GM03348 (cell line): ENCODE data around the gene KRT37.
"Not testable (repeated sequence)": the region's sequence is repeated elsewhere in the genome, so short reads cannot be mapped to it uniquely, and the experiment has no call there.

Source experiments
- DNase-seq: peaks from one replicate; pipeline ENCODE4 v3.0.0; 2012; ENCODE audit warnings: low spot score

KRT37 gene

DNA sequence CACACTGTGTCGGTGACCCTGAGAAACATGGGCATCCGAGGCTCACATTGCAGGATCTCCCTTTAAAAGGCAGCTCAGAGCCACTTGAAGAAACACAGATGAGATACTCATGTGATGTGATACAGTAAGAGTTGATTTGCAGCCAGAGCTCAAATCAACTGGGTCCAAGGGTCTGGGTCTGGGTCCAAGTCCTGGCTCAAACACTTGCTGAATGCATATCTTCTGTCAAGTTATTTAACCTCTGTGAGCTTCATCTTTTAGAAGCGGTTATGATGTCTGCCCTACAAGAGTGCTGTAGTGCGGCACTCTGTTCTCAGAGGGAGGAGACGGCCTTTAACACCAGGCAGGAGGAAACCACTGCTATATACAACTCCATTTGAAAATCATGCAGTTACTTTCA, 10.0 kb upstream of the KRT37 start:
- no peak for DNase-seq

GRCh38 chr17:41434005-41434404, 9.6 kb upstream of the KRT37 start:
- no peak for DNase-seq

DNA sequence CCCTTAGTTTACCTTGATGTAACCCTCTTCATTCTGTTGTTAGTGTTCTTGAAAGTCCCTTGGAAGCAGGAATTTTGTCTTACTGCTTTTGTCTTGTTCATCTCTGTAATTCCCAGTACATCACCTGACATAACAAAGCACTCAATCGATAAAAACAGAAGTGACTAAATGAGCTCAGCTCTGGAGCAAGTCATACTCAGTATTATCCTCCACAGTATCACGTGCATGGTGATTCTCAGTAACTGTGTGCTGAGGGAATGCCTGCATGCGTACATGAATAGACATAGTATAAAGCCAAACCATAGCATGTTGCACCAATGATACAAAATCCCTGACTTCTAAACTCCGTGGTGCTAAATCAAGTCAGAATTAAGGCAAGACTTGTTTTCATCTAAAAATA, 9.2 kb upstream of the KRT37 start:
- no peak for DNase-seq

DNA sequence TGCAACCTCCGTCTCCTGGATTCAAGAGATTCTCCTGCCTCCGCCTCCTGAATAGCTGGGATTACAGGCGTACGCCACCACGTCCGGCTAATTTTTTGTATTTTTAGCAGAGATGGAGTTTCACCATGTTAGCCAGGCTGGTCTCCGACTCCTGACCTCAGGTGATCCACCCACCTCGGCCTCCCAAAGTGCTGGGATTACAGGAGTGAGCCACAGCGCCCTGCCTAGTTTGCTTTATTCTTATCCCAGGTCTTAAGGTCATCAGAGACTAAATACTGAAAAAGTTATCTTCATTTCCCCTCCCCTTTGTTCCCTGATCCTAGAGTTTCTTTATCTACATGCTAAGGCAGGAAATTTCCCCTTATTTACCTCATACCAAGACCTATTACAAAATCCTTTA, 6.0 kb upstream of the KRT37 start:
- DNase-seq: not testable (repeated sequence)

- no peak for DNase-seq
Measured at GRCh38 chr17:41429667-41430066, 5.3 kb upstream of the KRT37 start.

GRCh38 chr17:41428591-41429291, 4.4 kb upstream of the KRT37 start:
- no peak for DNase-seq

DNA sequence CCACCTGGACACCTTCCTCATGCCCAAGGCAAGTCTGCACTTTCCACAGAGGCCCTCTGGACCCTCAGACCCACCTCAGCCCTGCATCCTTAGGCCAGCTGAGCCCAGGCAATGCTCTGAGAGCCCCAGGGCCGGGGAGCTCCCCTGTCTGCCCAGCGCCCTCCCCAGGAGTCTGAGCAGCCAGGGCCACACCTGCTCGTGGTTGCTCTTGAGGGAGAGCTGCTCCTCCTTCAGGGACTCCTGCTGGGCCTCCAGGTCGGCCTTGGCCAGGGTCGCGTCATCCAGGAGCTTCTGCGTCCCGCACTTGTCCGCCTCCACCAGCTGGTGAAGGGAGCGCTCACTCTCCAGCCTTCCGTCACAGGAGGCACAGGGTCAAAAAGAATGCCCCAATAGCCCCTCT, 1.8 kb downstream of the KRT37 start:
- DNase-seq: not testable (repeated sequence)

DNA sequence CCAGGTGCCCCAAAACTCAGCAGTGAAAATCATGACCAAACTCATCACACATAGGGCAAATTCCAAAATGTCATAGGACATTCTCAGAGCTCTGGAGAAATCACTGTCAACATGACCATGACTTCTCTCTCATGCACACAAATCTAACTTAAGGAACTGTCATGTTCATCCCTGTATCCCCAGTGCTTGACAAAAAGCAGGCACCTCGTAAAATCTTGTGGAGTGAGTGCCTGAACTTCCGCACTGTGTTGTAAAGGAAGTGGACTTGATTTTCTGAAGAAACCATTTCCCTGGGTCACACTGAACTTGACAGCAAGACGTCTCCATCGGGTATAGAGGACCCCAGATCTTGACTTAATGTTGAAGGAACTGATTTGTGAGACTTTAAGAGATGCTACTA, 2.8 kb downstream of the KRT37 start:
- DNase-seq: no peak

DNA sequence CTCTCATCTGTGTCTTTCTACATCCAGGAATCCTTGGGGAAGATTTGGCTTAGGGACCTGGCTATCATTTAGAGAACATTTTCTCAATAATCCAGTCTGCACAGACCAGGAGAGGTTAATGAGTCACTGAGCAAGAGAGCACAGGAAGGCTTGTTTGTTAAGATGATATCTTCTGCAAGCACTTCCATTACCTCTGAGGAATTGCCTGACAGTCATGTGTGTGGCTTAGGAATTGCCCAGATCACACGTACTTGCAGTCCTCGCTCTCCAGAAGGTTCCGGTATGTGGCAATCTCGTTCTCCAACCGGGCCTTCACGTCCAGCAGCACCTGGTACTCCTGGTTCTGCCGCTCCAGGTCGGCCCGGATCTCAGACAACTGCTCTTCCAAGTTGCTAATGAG, 3.3 kb downstream of the KRT37 start:
- DNase-seq: peak; percentile 43

- DNase-seq: peak; percentile 59
Measured at GRCh38 chr17:41420134-41420533, 4.3 kb downstream of the KRT37 start.

DNA sequence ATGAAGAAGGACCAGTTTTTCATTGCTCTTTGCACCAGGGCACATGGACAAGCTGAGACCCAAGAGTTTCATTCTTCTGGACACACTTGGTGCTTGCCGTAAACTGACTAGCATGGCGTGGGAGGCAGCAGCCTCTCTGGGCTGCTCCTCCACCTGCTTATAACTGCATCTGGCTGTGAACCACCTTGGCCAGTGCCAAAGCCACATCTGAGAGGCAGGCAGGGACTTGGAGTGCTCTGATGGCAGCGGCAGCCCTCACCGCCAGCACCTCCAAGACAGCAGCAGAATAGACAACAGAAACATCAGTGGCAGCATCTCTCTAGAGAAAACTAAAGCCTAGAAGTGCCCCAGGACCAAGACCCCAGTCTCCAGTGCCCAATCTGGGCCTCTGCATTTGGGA, 4.7 kb downstream of the KRT37 start:
- DNase-seq: no peak

DNA sequence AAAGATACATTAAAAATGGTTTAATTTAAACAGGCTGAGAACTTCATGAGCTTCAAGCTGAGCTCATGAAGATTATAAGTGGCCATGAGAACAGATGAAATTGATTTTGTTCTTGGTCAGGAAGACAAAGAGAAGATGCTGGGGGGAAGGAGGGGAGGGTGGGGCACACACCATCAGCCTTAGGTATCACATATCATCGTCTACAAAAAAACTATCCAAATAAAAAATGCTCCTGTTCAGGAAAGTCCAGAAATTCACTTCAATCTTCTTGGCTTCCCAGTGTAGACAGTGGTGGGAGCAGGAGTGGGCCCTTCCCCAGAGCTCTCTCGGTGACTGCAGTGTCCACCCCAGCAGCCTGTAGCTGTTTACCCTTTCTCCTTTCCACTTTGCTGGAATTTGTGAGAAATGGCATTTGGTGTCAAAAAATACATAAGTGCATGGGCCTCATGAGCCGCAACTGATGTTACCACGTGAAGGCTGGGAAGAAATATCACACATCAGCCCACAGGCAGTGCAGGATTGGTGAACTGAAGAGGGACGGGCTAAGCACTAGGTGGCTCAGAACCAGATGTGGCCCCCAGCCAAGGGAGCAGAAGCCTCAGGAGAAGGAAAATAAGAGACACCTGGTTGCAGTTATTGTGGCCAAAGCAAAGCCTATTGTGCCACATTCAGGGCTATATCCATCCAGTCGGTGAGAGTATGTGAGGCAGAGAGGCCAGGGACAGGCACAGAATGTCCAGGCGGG, 6.1 kb downstream of the KRT37 start:
- DNase-seq: no peak

GRCh38 chr17:41417576-41418015, 6.8 kb downstream of the KRT37 start:
- DNase-seq: no peak

DNA sequence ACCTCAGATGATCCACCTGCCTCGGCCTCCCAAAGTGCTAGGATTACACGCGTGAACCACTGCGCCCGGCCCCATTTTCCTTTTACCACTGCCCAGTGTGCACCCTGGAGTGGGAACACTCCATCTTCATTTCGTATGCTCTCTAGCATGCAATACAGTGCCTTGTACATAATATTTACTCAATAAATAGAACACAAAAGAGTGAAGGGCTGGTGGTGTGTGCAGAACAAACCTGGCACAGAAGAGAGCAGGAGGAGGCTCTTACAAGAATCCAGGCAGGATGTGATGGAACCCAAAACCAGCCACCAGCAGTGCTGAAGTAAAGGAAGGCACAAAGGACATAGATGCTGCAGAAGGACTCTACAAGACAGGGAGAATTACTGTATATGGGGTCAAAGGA, 7.3 kb downstream of the KRT37 start:
- DNase-seq: no peak

- no peak for DNase-seq
Measured at GRCh38 chr17:41416479-41416878, 7.9 kb downstream of the KRT37 start.

- peak; percentile 62 for DNase-seq
Measured at GRCh38 chr17:41415833-41416335, 8.5 kb downstream of the KRT37 start.

- DNase-seq: no peak
Measured at GRCh38 chr17:41415411-41415810, 9.0 kb downstream of the KRT37 start.

GRCh38 chr17:41413982-41414381, 10.4 kb downstream of the KRT37 start:
- DNase-seq: no peak

- DNase-seq: no peak
Measured at GRCh38 chr17:41413353-41413957, 10.9 kb downstream of the KRT37 start.

- no peak for DNase-seq
Measured at GRCh38 chr17:41411072-41411840, 13.1 kb downstream of the KRT37 start.

DNA sequence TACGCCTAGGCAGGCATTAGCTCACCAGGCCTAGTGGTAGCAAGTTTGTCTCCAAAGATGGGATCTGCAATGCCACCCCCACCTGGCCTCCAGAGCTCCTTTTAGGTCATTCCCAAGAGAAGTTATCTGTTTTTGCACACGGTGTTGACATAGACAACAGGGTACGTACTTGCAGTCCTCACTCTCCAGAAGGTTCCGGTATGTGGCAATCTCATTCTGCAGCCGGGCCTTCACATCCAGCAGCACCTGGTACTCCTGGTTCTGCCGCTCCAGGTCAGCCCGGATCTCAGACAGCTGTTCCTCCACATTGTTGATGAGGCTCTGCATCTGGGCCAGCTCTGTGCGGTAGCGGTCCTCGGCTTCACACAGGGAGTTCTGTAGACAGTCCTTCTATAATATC, 17.2 kb downstream of the KRT37 start:
- no peak for DNase-seq

GRCh38 chr17:41406205-41406604, 18.2 kb downstream of the KRT37 start:
- no peak for DNase-seq
